OCI-LY3 (cell line): Measurements from ENCODE around the gene SUV39H1.

Experiments
- CTCF ChIP-seq: fragments of 200-600, 300-600 bp; sonication (generic); IDR thresholded peaks from 2 replicates; pipeline ENCODE4 v1.5.1; 2014; ENCODE audit warnings: antibody characterized with exemption, low read length, low read depth
- EZH2phosphoT487 ChIP-seq: fragments of 200-600 bp; shearing (Covaris generic); IDR thresholded peaks from 2 replicates; pipeline ENCODE4 v1.6.1; 2018; ENCODE audit warnings: antibody characterized with exemption, mixed run types, low read depth

GRCh38 chrX:48747415-48748016 is 51.0 kb downstream of the SUV39H1 start:
- TF ChIP-seq CTCF (no peak), EZH2phosphoT487 (no peak)
